Measurements from ENCODE around the gene FNDC11.
"Not testable (repeated sequence)": the region's sequence is repeated elsewhere in the genome, so short reads cannot be mapped to it uniquely, and the experiment has no call there.

Gene FNDC11

GRCh38 chr20:63598479-63599395 is 44.8 kb downstream of the FNDC11 start:
- DNase-seq (ENCODE audit: low read depth in 2 of 2) = no peak

GRCh38 chr20:63599396-63600050 is 45.6 kb downstream of the FNDC11 start:
- no peak for DNase-seq (ENCODE audit: low read depth in 2 of 2)

GRCh38 chr20:63601679-63602078 is 47.7 kb downstream of the FNDC11 start:
- not testable (repeated sequence) for DNase-seq (ENCODE audit: low read depth in 2 of 2)

GRCh38 chr20:63602321-63602720 is 48.4 kb downstream of the FNDC11 start:
- DNase-seq (ENCODE audit: low read depth in 2 of 2) = no peak

Measured in stimulated activated CD4-positive, alpha-beta T cell treated with anti-CD3 and anti-CD28 coated beads, Interleukin-15, amount 100 ng/mL, for 48 hours (primary cell).